ENCODE measurements around the gene SH3YL1. TPM values are rescaled to one million over a fixed set of nuclear protein-coding genes. Genes with fewer than 3 reads are reported as not detected.

SH3YL1 gene
- total RNA-seq, 1 donor from 2014 or later = 27.3 TPM

DNA sequence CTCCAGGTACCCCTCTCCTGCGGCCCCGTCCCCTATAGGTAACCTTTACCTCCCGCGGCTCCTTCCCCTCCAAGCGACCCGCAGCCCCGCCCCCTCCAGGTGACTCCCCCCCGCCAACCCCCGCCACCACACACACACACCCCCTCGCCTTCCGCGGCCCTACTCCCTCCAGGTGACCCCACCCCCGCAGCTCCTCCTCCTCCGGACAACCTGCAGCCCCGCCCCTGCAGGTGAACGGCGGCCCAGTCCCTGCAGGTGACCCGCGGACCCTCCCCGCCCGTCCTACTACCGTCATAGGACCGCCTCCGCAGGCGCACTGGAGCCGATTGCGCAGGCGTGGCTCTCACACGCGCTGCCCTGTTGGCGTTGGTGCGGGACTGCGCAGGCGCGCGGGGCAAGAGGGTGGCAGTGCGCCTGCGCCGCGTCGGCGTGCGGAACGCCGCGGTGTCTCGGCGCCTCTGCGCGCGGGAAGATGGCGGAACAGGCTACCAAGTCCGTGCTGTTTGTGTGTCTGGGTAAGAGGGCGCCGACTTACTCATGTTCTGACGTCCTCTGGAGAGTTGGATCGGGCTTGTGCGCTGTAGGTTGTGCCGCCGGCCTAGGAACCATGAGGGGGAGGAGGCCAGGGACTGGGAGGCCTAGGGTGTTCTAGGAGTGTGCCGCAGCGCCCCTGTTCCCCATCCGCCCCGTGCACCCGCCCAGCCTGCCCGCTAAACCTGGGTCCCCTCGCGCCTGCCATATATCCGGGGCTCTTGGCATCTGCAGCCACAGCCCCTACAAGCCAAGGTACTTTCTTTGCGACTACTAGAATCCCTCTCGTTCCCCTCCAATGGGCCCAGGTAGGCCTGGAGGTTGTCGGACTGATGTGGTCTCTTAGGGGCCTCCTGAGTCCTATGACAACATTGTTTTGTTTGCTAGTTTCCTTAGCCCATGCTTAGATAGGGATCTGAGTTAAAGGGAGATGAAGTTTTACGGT lies 949 bp upstream of the SH3YL1 start, which contains the start of gene ACP1:
Gene ACP1 (plus strand): TSS at position 455 of the 976 bp plus-strand sequence. CDS start 18 bp downstream, at position 473.
- H3K9me3 ChIP-seq (ENCODE audit: insufficient read depth, low read depth, low read length) = no peaks in the 10 kb centered on the region
- peak within 1 kb of the TSS; percentile 84 for H3K4me3 ChIP-seq (ENCODE audit: insufficient read depth, low read depth, low read length)
- H2AFZ ChIP-seq (ENCODE audit: low read depth, low read length) = peak within 1 kb of the TSS; percentile 98
- peaks cover 42% of the 10 kb centered on the region for H4K20me1 ChIP-seq (ENCODE audit: insufficient read depth, low read length)
- no peaks in the 10 kb centered on the region for H3K36me3 ChIP-seq (ENCODE audit: insufficient read depth, low read length)
- DNase-seq (ENCODE audit: low read depth) (peak; percentile 78), FAIRE-seq (no peak)
- peaks cover 18% of the 10 kb centered on the region for H3K4me1 Mint-ChIP-seq (ENCODE audit: low read depth, unreplicated experiment)
- peaks cover 11% of the 10 kb centered on the region for H3K4me1 ChIP-seq (ENCODE audit: insufficient read depth, low read length)
- no peaks in the 10 kb centered on the region for H3K27me3 ChIP-seq (ENCODE audit: insufficient read depth, low read length)
- H3K9me3 Mint-ChIP-seq (ENCODE audit: unreplicated experiment) = peaks cover 5% of the 10 kb centered on the region
- H3K4me3 Mint-ChIP-seq (ENCODE audit: unreplicated experiment) = peak within 1 kb of the TSS; percentile 96
- H3K27ac ChIP-seq (ENCODE audit: low read depth, low read length) = peak within 1 kb of the TSS; percentile 97
- peaks cover 63% of the 10 kb centered on the region for H3K79me2 ChIP-seq (ENCODE audit: insufficient read depth, low read length)
- peak within 1 kb of the TSS; percentile 92 for H3K9ac ChIP-seq (ENCODE audit: low read length)
- TF ChIP-seq, protein P1, sequence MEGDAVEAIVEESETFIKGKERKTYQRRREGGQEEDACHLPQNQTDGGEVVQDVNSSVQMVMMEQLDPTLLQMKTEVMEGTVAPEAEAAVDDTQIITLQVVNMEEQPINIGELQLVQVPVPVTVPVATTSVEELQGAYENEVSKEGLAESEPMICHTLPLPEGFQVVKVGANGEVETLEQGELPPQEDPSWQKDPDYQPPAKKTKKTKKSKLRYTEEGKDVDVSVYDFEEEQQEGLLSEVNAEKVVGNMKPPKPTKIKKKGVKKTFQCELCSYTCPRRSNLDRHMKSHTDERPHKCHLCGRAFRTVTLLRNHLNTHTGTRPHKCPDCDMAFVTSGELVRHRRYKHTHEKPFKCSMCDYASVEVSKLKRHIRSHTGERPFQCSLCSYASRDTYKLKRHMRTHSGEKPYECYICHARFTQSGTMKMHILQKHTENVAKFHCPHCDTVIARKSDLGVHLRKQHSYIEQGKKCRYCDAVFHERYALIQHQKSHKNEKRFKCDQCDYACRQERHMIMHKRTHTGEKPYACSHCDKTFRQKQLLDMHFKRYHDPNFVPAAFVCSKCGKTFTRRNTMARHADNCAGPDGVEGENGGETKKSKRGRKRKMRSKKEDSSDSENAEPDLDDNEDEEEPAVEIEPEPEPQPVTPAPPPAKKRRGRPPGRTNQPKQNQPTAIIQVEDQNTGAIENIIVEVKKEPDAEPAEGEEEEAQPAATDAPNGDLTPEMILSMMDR (IDR thresholded peaks at IDR 0.05; ENCODE audit: insufficient read depth, low read depth, low read length) = no peak
- no peak for TF ChIP-seq EZH2 (IDR thresholded peaks at IDR 0.05; ENCODE audit: insufficient read depth, low read length)
- peak within 1 kb of the TSS; percentile 91 for H3K4me2 ChIP-seq (ENCODE audit: low read length)
- H3K27ac Mint-ChIP-seq (ENCODE audit: unreplicated experiment) = peak within 1 kb of the TSS; percentile 91
- H3K36me3 Mint-ChIP-seq (ENCODE audit: low read depth, unreplicated experiment) = peaks cover 1% of the 10 kb centered on the region
- H3K27me3 Mint-ChIP-seq (ENCODE audit: low read depth, unreplicated experiment) = no peaks in the 10 kb centered on the region

DNA sequence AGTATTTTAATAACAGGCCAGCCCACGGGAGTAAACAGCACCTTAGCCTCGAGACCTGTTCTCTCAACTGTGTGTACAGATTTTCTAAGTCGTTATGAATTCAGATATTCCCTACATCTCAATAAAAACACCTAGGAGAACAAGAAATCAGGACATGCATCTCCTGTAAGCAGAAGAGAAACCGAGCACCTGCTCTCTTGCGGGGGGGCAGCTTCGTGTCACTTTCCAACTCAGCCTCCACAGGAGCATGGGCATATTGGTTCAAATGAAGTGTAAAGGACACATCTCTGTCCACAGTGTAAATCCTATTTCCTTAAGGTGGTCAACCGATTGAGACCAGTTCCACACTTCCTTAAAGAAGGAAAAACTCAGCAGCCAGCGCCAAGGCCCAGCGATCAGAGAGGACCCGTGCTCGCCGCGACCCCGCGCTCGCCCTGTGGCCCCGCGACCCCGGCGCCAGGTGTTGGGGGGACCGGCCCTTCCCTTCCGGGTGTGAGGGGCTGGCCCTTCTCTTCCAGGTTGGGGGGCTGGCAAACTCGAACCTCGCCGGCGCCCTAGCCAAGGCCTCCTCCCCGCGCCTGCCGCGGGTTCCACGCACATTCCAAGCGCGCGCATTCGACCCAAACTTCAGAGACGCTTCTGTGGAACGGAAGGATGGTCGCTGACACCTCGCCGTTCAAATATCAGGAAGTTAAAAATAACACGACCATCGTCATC lies 652 bp downstream of the SH3YL1 start:
- FAIRE-seq = no peak
- Mint-ChIP-seq H3K27ac (ENCODE audit: unreplicated experiment) (peak overlapping the region; percentile 58), H3K36me3 (ENCODE audit: low read depth, unreplicated experiment) (peaks cover 7% of the 10 kb centered on the region)

More for the DNA sequence above, 652 bp downstream of the SH3YL1 start:
- Histone ChIP-seq H3K4me1 (ENCODE audit: insufficient read depth, low read length) (peaks cover 11% of the 10 kb centered on the region), H3K9ac (ENCODE audit: low read length) (peak overlapping the region; percentile 92), H3K36me3 (ENCODE audit: insufficient read depth, low read length) (no peaks in the 10 kb centered on the region), H3K27ac (ENCODE audit: low read depth, low read length) (no peak overlapping the region), H3K4me3 (ENCODE audit: insufficient read depth, low read depth, low read length) (peak overlapping the region; percentile 84), H3K4me2 (ENCODE audit: low read length) (peak overlapping the region; percentile 91), H2AFZ (ENCODE audit: low read depth, low read length) (peak overlapping the region; percentile 27), H3K79me2 (ENCODE audit: insufficient read depth, low read length) (peaks cover 47% of the 10 kb centered on the region), H3K27me3 (ENCODE audit: insufficient read depth, low read length) (no peaks in the 10 kb centered on the region), H3K9me3 (ENCODE audit: insufficient read depth, low read depth, low read length) (peaks cover under 1% of the 10 kb centered on the region), H4K20me1 (ENCODE audit: insufficient read depth, low read length) (peaks cover 26% of the 10 kb centered on the region)
- no peak for DNase-seq (ENCODE audit: low read depth)
- Mint-ChIP-seq H3K4me1 (ENCODE audit: low read depth, unreplicated experiment) (peaks cover 13% of the 10 kb centered on the region), H3K9me3 (ENCODE audit: unreplicated experiment) (peaks cover 13% of the 10 kb centered on the region), H3K4me3 (ENCODE audit: unreplicated experiment) (peak overlapping the region; percentile 83), H3K27me3 (ENCODE audit: low read depth, unreplicated experiment) (no peaks in the 10 kb centered on the region)
- TF ChIP-seq, protein P1 (IDR thresholded peaks at IDR 0.05; ENCODE audit: insufficient read depth, low read depth, low read length) = no peak
- TF ChIP-seq EZH2 (IDR thresholded peaks at IDR 0.05; ENCODE audit: insufficient read depth, low read length) = no peak
